DOHH2 (cell line): ENCODE results near the gene CEACAM3.

Source experiments
- EZH2phosphoT487 ChIP-seq: fragments of 200-600 bp; sonication (generic); IDR thresholded peaks from 2 replicates; pipeline ENCODE4 v1.6.1; 2017; ENCODE audit warnings: borderline replicate concordance, mild to moderate bottlenecking, antibody characterized with exemption, low read length, moderate library complexity, mixed read lengths
- TF ChIP-seq, protein P1 (sequence below): fragments of 200-600 bp; sonication (generic); IDR thresholded peaks from one replicate; pipeline ENCODE4 v1.5.1; 2014; ENCODE audit warnings: antibody characterized with exemption, mild to moderate bottlenecking, low read depth, low read length; ENCODE audit not compliant: poor library complexity, severe bottlenecking

DNA sequence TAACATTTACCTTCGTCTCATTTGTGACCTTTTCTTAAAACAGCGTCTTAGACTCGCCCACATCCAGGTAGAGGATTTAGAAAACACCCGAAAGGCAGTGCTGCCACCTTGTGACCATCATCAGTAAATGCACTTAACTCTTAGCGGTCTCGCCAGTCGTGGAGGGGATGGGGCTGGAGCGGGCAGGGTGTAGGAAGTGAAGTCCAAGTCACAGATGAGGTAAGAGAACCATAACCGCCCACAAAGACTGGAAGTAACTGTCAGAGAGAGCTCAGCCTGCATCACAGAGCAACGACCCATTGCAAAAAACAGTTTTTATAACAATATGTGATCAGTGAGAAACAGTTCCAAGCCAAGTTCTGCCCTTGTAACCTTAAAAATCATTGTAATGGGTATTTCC, 10.7 kb upstream of the CEACAM3 start:
- TF ChIP-seq, protein P1, sequence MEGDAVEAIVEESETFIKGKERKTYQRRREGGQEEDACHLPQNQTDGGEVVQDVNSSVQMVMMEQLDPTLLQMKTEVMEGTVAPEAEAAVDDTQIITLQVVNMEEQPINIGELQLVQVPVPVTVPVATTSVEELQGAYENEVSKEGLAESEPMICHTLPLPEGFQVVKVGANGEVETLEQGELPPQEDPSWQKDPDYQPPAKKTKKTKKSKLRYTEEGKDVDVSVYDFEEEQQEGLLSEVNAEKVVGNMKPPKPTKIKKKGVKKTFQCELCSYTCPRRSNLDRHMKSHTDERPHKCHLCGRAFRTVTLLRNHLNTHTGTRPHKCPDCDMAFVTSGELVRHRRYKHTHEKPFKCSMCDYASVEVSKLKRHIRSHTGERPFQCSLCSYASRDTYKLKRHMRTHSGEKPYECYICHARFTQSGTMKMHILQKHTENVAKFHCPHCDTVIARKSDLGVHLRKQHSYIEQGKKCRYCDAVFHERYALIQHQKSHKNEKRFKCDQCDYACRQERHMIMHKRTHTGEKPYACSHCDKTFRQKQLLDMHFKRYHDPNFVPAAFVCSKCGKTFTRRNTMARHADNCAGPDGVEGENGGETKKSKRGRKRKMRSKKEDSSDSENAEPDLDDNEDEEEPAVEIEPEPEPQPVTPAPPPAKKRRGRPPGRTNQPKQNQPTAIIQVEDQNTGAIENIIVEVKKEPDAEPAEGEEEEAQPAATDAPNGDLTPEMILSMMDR, result peak; percentile 85
- no peak for TF ChIP-seq EZH2phosphoT487
